Measurements from ENCODE around the gene MICU2. TPM values are rescaled to one million over a fixed set of nuclear protein-coding genes. Genes with fewer than 3 reads are reported as not detected.

The MICU2 gene
- total and polyA plus RNA-seq, 7 donors, result 23.1 to 104 (median 45.9) TPM

GRCh38 chr13:21549633-21550032 is 54.3 kb downstream of the MICU2 start:
- no peak for DNase-seq
- TF ChIP-seq EP300 (IDR thresholded peaks at IDR 0.05) (no peak), POLR2A (IDR thresholded peaks at IDR 0.05) (no peak), POLR2AphosphoS5 (IDR thresholded peaks at IDR 0.05) (no peak)
- TF ChIP-seq, protein P1, sequence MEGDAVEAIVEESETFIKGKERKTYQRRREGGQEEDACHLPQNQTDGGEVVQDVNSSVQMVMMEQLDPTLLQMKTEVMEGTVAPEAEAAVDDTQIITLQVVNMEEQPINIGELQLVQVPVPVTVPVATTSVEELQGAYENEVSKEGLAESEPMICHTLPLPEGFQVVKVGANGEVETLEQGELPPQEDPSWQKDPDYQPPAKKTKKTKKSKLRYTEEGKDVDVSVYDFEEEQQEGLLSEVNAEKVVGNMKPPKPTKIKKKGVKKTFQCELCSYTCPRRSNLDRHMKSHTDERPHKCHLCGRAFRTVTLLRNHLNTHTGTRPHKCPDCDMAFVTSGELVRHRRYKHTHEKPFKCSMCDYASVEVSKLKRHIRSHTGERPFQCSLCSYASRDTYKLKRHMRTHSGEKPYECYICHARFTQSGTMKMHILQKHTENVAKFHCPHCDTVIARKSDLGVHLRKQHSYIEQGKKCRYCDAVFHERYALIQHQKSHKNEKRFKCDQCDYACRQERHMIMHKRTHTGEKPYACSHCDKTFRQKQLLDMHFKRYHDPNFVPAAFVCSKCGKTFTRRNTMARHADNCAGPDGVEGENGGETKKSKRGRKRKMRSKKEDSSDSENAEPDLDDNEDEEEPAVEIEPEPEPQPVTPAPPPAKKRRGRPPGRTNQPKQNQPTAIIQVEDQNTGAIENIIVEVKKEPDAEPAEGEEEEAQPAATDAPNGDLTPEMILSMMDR (IDR thresholded peaks at IDR 0.05), result no peak
- no peak overlapping the region for H3K4me3 ChIP-seq
- H3K27ac ChIP-seq, result no peak overlapping the region
- H3K36me3 ChIP-seq, result peaks cover 0 to 7% (median 0%) of the 10 kb centered on the region in 4 donors
- no peaks in the 10 kb centered on the region for H3K27me3 ChIP-seq
- intact Hi-C loops (cut with DNase I), result no loop called here
- 83 to 89% methylated on average over 2 of the region's 2 CpGs for WGBS, 2 donors
- H3K9me3 ChIP-seq, result no peaks in the 10 kb centered on the region
- H3K4me1 ChIP-seq, result no peaks in the 10 kb centered on the region

GRCh38 chr13:21548577-21548976 is 55.4 kb downstream of the MICU2 start:
- Histone ChIP-seq H3K9me3 (no peaks in the 10 kb centered on the region), H3K27ac (no peak overlapping the region), H3K4me1 (no peaks in the 10 kb centered on the region), H3K36me3 (peaks cover 0 to 7% (median 0%) of the 10 kb centered on the region in 4 donors), H3K27me3 (no peaks in the 10 kb centered on the region), H3K4me3 (no peak overlapping the region)
- DNase-seq, result no peak
- intact Hi-C loops (cut with DNase I), result no loop called here
- WGBS, 2 donors, result 72 to 87% methylated on average over 5 of the region's 5 CpGs
- no peak for TF ChIP-seq POLR2AphosphoS5 (IDR thresholded peaks at IDR 0.05)

GRCh38 chr13:21546372-21546771 is 57.6 kb downstream of the MICU2 start:
- Histone ChIP-seq H3K4me3 (no peak overlapping the region), H3K27me3 (no peaks in the 10 kb centered on the region), H3K9me3 (no peaks in the 10 kb centered on the region), H3K4me1 (peaks cover 0 to 7% (median 0%) of the 10 kb centered on the region in 4 donors), H3K27ac (no peak overlapping the region), H3K36me3 (peaks cover 0 to 7% (median 0%) of the 10 kb centered on the region in 4 donors)
- intact Hi-C loops (cut with DNase I), result no loop called here
- WGBS, 2 donors, result 87 to 92% methylated on average over 1 of the region's 1 CpG
- DNase-seq, result no peak
- TF ChIP-seq POLR2A (IDR thresholded peaks at IDR 0.05) (no peak), EP300 (IDR thresholded peaks at IDR 0.05) (no peak), POLR2AphosphoS5 (IDR thresholded peaks at IDR 0.05) (no peak)
- TF ChIP-seq, protein P1 (IDR thresholded peaks at IDR 0.05), result no peak

- Histone ChIP-seq H3K9me3 (no peaks in the 10 kb centered on the region), H3K27ac (no peak overlapping the region), H3K27me3 (no peaks in the 10 kb centered on the region), H3K36me3 (peaks cover 0 to 7% (median 0%) of the 10 kb centered on the region in 4 donors), H3K4me1 (peaks cover 0 to 7% (median 0%) of the 10 kb centered on the region in 4 donors), H3K4me3 (no peak overlapping the region)
- no peak for DNase-seq
- TF ChIP-seq, protein P1 (IDR thresholded peaks at IDR 0.05), result no peak
- TF ChIP-seq POLR2A (IDR thresholded peaks at IDR 0.05) (no peak), POLR2AphosphoS5 (IDR thresholded peaks at IDR 0.05) (no peak), EP300 (IDR thresholded peaks at IDR 0.05) (no peak)
- intact Hi-C loops (cut with DNase I), result no loop called here
- WGBS, 2 donors, result 97% methylated on average over 1 of the region's 1 CpG
Observed at GRCh38 chr13:21544515-21544914, 59.5 kb downstream of the MICU2 start.

GRCh38 chr13:21542563-21542962 is 61.4 kb downstream of the MICU2 start:
- DNase-seq, result no peak
- 97 to 99% methylated on average over 1 of the region's 1 CpG for WGBS, 2 donors
- Histone ChIP-seq H3K36me3 (peaks cover 0 to 21% (median 0%) of the 10 kb centered on the region in 4 donors), H3K4me3 (no peak overlapping the region), H3K4me1 (peaks cover 0 to 7% (median 0%) of the 10 kb centered on the region in 4 donors), H3K27me3 (no peaks in the 10 kb centered on the region), H3K27ac (no peak overlapping the region), H3K9me3 (no peaks in the 10 kb centered on the region)
- TF ChIP-seq, protein P1 (IDR thresholded peaks at IDR 0.05), result no peak
- TF ChIP-seq POLR2AphosphoS5 (IDR thresholded peaks at IDR 0.05) (no peak), EP300 (IDR thresholded peaks at IDR 0.05) (no peak), POLR2A (IDR thresholded peaks at IDR 0.05) (no peak)
- intact Hi-C loops (cut with DNase I), result no loop called here
